Kidney epithelial cell (primary cell): ENCODE results near the gene DPT. TPM values are rescaled to one million over a fixed set of nuclear protein-coding genes. Genes with fewer than 3 reads are reported as not detected.

ENCODE experiments used
- DNase-seq: peaks from one replicate; pipeline ENCODE4 v3.0.0-alpha.2; 2010; ENCODE audit warnings: low read depth
- H3K27me3 ChIP-seq: 2 replicates; pipeline ENCODE4 v1.6.0; 2011; ENCODE audit warnings: low read length; ENCODE audit not compliant: control insufficient read depth, insufficient read depth
- H3K36me3 ChIP-seq: 2 replicates; pipeline ENCODE4 v1.5.1; 2011; ENCODE audit warnings: low read length; ENCODE audit not compliant: control insufficient read depth, insufficient read depth
- H3K4me3 ChIP-seq: 2 replicates; pipeline ENCODE4 v1.5.1; 2011; ENCODE audit warnings: low read depth, mild to moderate bottlenecking, control low read depth, low read length
- CTCF ChIP-seq: IDR thresholded peaks from 2 replicates; pipeline ENCODE4 v1.5.1; 2011; ENCODE audit warnings: mild to moderate bottlenecking, moderate library complexity, low read length, control low read depth, inconsistent platforms; ENCODE audit not compliant: insufficient read depth, poor library complexity, severe bottlenecking
- total RNA-seq: library from RNA; depleted of rRNA; stranded (reverse); fragments of >200 nt; gene quantifications from 2 replicates; pipeline ENCODE4 v1.2.3, GENCODE V29; 2015

DPT gene
- total RNA-seq, 1 donor from 2014 or later: not detected

GRCh38 chr1:168664069-168664834 lies 64.8 kb downstream of the DPT start:
- H3K36me3 ChIP-seq: no peaks in the 10 kb centered on the region
- no peaks in the 10 kb centered on the region for H3K27me3 ChIP-seq
- TF ChIP-seq CTCF: no peak

GRCh38 chr1:168656485-168656884 lies 72.5 kb downstream of the DPT start:
- Histone ChIP-seq H3K4me3 (no peak overlapping the region), H3K36me3 (no peaks in the 10 kb centered on the region), H3K27me3 (no peaks in the 10 kb centered on the region)
- TF ChIP-seq CTCF: no peak
- no peak for DNase-seq

More at GRCh38 chr1:168664069-168664834, 64.8 kb downstream of the DPT start:
- no peak overlapping the region for H3K4me3 ChIP-seq
- DNase-seq: no peak

- no peaks in the 10 kb centered on the region for H3K27me3 ChIP-seq
- TF ChIP-seq CTCF: no peak
- H3K4me3 ChIP-seq: no peak overlapping the region
- H3K36me3 ChIP-seq: no peaks in the 10 kb centered on the region
- no peak for DNase-seq
These were observed 74.6 kb downstream of the DPT start for GRCh38 chr1:168654198-168654915.

- Histone ChIP-seq H3K4me3 (no peak overlapping the region), H3K27me3 (no peaks in the 10 kb centered on the region), H3K36me3 (no peaks in the 10 kb centered on the region)
- DNase-seq: no peak
- TF ChIP-seq CTCF: no peak
These were observed 75.4 kb downstream of the DPT start for GRCh38 chr1:168653567-168653966.

GRCh38 chr1:168645721-168646120 lies 83.3 kb downstream of the DPT start:
- DNase-seq: no peak
- no peaks in the 10 kb centered on the region for H3K36me3 ChIP-seq
- no peak for TF ChIP-seq CTCF
- no peak overlapping the region for H3K4me3 ChIP-seq
- H3K27me3 ChIP-seq: no peaks in the 10 kb centered on the region

Other genes starting within 250 kb of the DPT start
- not detected in 2 replicates for gene XCL2, start 185.2 kb downstream of the DPT start, total RNA-seq
- gene XCL1, start 152.6 kb downstream of the DPT start, total RNA-seq: not detected in 2 replicates